HepG2 (cell line): ENCODE measurements around the gene RFTN1.

ENCODE experiments used
- HDAC6 ChIP-seq: fragments of 200-600 bp; sonication (generic); IDR thresholded peaks from 2 replicates; pipeline ENCODE4 v1.7.0; 2017; ENCODE audit warnings: mild to moderate bottlenecking, antibody characterized with exemption, low read length, low read depth
- MAFK ChIP-seq, 2 experiments: IDR thresholded peaks in 1 of 2; conservative IDR thresholded peaks in 1 of 2; 2 replicates each; pipeline ENCODE4 v1.6.1; 2011; ENCODE audit warnings: improper control_type of control experiment in 2 of 2, low read length in 2 of 2
- TAF1 ChIP-seq: sonication (generic); formaldehyde crosslinking; IDR thresholded peaks from 2 replicates; pipeline ENCODE4 v1.4.0; 2020; ENCODE audit warnings: missing genetic modification reagents
- WIZ ChIP-seq: sonication (generic); formaldehyde crosslinking; IDR thresholded peaks from 2 replicates; pipeline ENCODE4 v1.5.1; 2020; ENCODE audit warnings: mild to moderate bottlenecking, missing genetic modification reagents
- TF ChIP-seq, protein P1 (sequence below): sonication (generic); formaldehyde crosslinking; conservative IDR thresholded peaks from 2 replicates; pipeline ENCODE4 v1.4.0; 2020; ENCODE audit warnings: missing genetic modification reagents

GRCh38 chr3:16472593-16472992 is 40.9 kb downstream of the RFTN1 start:
- TF ChIP-seq TAF1 (CRISPR knock-in tag) (no peak), WIZ (CRISPR knock-in tag) (no peak), HDAC6 (no peak), MAFK (conservative IDR thresholded peaks at IDR 0.05 in 1 of 2, IDR thresholded peaks at IDR 0.05 in 1 of 2; ENCODE audit: low read length in 2 of 2) (no peak)
- TF ChIP-seq, protein P1, sequence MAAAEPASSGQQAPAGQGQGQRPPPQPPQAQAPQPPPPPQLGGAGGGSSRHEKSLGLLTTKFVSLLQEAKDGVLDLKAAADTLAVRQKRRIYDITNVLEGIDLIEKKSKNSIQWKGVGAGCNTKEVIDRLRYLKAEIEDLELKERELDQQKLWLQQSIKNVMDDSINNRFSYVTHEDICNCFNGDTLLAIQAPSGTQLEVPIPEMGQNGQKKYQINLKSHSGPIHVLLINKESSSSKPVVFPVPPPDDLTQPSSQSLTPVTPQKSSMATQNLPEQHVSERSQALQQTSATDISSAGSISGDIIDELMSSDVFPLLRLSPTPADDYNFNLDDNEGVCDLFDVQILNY (CRISPR knock-in tag) = no peak
